Mucosa of rectum (tissue), 2 donors: ENCODE measurements around the gene SORD.
"Not testable (repeated sequence)": the region's sequence is repeated elsewhere in the genome, so short reads cannot be mapped to it uniquely, and the experiment has no call there.

ENCODE experiments used
- H3K27ac ChIP-seq, 2 donors: one replicate each; pipeline ENCODE4 v1.7.0; 2013; ENCODE audit warnings: inconsistent platforms in 2 of 2, low read depth in 2 of 2, low read length in 2 of 2
- H3K27me3 ChIP-seq, 2 donors: one replicate each; pipeline ENCODE4 v1.7.0; 2013; ENCODE audit warnings: low read length in 2 of 2; ENCODE audit not compliant: control insufficient read depth in 2 of 2, insufficient read depth in 2 of 2
- H3K36me3 ChIP-seq, 2 donors: one replicate each; pipeline ENCODE4 v1.7.0; 2013; ENCODE audit warnings: low read length in 2 of 2; ENCODE audit not compliant: control insufficient read depth in 2 of 2, insufficient read depth in 2 of 2
- H3K4me1 ChIP-seq, 2 donors: one replicate each; pipeline ENCODE4 v1.7.0; 2013; ENCODE audit warnings: low read length in 2 of 2, mild to moderate bottlenecking in 1 of 2; ENCODE audit not compliant: control insufficient read depth in 2 of 2, insufficient read depth in 2 of 2
- H3K4me3 ChIP-seq, 2 donors: one replicate each; pipeline ENCODE4 v1.7.0; 2013; ENCODE audit warnings: low read length in 2 of 2
- H3K9ac ChIP-seq, 2 donors: one replicate each; pipeline ENCODE4 v1.7.0; 2013; ENCODE audit warnings: low read length in 2 of 2, low read depth in 1 of 2, mild to moderate bottlenecking in 1 of 2
- H3K9me3 ChIP-seq, 2 donors: one replicate each; pipeline ENCODE4 v1.7.0; 2013; ENCODE audit warnings: low read length in 2 of 2; ENCODE audit not compliant: control insufficient read depth in 2 of 2
- donor health status: healthy.
- donor health status: Normal muscosa, but diverticular disease.

The SORD gene

DNA sequence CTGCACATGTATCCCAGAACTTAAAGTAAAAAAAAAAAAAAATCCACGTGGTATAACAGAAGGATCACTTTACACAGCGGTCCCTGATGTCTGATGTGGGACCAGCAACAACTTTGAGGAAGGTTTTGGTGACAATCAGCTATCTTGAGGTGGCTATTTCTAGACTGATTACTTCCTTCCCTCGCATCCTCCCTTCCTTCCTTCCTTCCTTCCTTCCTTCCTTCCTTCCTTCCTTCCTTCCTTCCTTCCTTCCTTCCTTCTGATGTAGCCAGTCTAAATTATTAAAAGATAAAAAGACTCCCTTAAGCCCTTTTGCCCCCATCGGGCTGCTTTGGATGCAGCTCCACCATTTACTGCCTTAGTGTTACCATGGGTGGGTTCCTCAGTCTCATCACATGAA, 14.9 kb downstream of the SORD start:
- Histone ChIP-seq H3K4me1 (peaks cover 0 to 7% of the 10 kb centered on the region in 2 donors), H3K36me3 (no peaks in the 10 kb centered on the region), H3K4me3 (no peak overlapping the region), H3K27ac (no peak overlapping the region), H3K27me3 (no peaks in the 10 kb centered on the region), H3K9ac (no peak overlapping the region), H3K9me3 (no peaks in the 10 kb centered on the region)

DNA sequence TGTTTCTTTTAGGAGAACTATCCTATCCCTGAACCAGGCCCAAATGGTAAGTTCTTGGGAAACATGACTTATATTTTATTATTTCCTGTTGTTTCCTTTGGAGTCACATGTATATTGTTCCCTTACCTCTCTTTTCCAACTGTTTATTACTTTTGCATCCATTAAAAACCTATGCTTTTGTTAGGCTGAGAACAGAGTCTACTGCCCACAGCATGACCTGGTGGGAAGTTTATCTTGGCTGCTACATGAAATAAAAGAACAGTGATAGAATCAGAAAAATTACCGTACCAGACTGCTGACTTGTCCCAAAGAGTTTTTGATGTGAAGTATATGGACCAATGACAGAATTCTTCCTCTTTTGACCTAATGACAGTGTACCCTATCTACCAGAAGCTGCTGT, 17.4 kb downstream of the SORD start:
- not testable (repeated sequence) for H3K27me3 ChIP-seq, H3K36me3 ChIP-seq, H3K9ac ChIP-seq, H3K4me1 ChIP-seq, H3K9me3 ChIP-seq, H3K27ac ChIP-seq, H3K4me3 ChIP-seq

DNA sequence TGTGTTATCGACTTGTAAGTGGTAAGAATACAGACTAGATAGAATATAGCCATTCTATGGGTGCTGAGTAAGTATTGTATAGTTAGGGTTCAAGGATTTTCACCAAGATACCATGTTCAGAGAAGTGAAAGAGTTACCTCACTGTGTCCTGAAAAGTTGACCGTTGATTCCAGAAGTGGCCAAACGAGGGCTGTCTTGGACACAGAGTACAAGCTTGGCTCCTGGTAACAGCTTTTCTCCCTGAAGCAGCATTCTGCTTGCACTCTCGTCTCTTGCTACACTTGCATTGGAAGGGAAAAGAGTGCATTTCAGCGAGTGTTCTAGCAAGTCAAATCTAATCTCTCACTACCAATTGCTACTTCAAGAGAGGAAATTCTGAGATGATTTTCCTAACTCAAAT, 18.5 kb downstream of the SORD start:
- not testable (repeated sequence) for H3K9me3 ChIP-seq, H3K4me1 ChIP-seq, H3K4me3 ChIP-seq, H3K27me3 ChIP-seq, H3K36me3 ChIP-seq, H3K9ac ChIP-seq, H3K27ac ChIP-seq

GRCh38 chr15:45042859-45043258, 19.9 kb downstream of the SORD start:
- H3K36me3 ChIP-seq, H3K9me3 ChIP-seq, H3K27ac ChIP-seq, H3K4me3 ChIP-seq, H3K27me3 ChIP-seq, H3K4me1 ChIP-seq, H3K9ac ChIP-seq: not testable (repeated sequence)

DNA sequence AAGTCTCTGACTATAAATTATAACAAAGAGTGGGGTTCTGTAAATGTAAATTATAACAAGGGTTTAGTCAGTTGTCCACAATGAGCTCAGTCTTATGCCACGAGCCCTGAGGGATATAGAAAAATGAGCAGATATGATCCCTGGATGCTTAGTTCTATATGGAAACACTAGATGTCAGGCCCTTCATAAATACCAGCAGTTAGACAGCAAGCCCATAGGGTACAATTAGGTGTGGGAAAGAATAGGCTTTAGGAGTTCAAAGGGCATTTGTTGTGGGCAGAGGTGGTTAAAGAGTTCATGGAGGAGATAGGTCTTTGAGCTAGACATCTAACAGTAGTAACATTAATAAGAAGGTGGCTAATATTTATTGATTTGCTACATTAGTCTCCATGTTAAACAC, 21.3 kb downstream of the SORD start:
- not testable (repeated sequence) for H3K4me3 ChIP-seq, H3K9me3 ChIP-seq, H3K4me1 ChIP-seq, H3K9ac ChIP-seq, H3K36me3 ChIP-seq, H3K27ac ChIP-seq, H3K27me3 ChIP-seq

DNA sequence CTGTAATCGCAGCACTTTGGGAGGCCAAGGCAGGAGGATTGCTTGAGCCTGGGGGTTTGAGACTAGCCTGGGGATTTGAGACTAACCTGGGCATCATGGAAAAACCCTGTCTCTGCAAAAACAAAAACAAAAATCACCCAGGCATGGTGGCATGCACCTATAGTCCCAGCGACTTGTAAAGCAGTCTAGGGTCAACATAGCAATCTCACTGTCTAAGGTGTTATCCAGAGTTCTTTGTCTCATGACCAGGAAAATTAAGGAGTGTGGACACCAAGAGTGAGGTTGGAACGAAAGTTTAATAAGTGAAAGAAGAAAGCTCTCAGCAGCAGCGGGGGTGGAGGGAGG, 25.4 kb downstream of the SORD start:
- not testable (repeated sequence) for H3K4me3 ChIP-seq

DNA sequence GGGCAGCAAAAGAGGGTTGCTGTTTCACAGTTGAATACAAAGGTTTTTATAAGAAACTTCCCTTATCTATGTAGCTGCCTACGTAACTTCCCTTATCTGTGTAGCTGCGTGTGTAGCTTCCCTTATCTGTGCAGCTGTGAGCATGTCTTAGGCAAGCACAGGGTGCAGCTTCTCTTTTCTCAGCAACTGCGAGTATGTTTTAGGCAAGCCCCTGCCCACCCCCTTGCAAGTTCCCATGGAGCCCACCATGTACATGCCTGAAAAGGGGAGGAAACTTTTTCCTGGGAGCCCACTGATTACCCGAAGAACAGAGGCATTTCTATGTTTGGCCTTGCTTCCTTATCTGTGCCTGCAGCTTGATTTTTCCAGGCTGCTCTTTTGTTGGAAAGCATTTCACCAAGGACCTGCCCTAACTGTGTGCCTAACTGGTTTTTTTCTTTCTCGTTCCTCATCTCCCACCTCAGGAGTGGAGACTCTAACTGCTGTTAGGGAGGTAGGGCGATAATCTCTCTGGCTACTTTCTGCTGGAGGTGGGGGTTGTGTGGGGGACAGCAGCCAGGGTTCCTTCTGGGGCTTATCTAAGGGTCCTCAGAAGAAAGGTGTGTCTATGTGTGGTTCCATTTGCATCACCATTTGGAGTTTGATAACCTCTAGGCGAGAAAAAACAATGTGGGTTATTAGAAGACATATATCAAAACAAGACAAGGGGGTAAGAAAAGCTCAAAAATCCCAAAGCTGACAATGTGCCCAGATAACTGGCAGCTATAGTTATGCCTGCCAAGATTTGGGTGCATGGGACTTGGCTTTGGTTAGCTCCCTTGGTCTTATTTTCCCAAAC, 26.0 kb downstream of the SORD start:
- peaks cover 0 to 3% of the 10 kb centered on the region in 2 donors for H3K36me3 ChIP-seq
- no peak overlapping the region for H3K9ac ChIP-seq
- H3K9me3 ChIP-seq = no peaks in the 10 kb centered on the region
- H3K4me1 ChIP-seq = peaks cover 0 to 3% of the 10 kb centered on the region in 2 donors
- H3K27ac ChIP-seq = peak overlapping the region in 1 of 2 donors; percentile 56
- no peaks in the 10 kb centered on the region for H3K27me3 ChIP-seq
- H3K4me3 ChIP-seq = peak overlapping the region in 1 of 2 donors; percentile 7

More for the DNA sequence above, 25.4 kb downstream of the SORD start:
- not testable (repeated sequence) for H3K9ac ChIP-seq, H3K36me3 ChIP-seq, H3K9me3 ChIP-seq, H3K4me1 ChIP-seq, H3K27me3 ChIP-seq
- H3K27ac ChIP-seq = peak overlapping the region in 1 of 2 donors; percentile 56

DNA sequence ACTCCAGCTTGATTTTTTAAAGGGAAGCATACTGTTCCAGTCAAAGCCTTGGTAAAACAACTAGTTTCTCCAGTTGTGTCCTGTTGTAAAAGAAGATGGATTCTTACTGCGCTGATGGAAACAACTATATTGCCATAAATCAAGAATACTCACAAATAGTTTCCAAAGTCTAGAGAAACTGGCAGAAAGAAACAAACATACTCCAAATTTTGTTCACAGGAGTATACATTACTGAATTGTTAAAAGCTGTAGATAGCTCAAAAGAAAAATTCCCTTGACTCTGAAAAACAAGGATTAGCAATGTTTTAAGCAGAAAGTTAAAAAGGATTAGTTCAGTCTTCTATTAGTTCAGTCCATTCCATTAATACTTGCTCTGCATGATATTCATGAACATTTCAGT, 27.6 kb downstream of the SORD start:
- no peak overlapping the region for H3K4me3 ChIP-seq
- H3K27me3 ChIP-seq = no peaks in the 10 kb centered on the region
- H3K4me1 ChIP-seq = peaks cover 0 to 3% of the 10 kb centered on the region in 2 donors
- H3K36me3 ChIP-seq = peaks cover 0 to 3% of the 10 kb centered on the region in 2 donors
- no peaks in the 10 kb centered on the region for H3K9me3 ChIP-seq
- H3K9ac ChIP-seq = no peak overlapping the region
- no peak overlapping the region for H3K27ac ChIP-seq

DNA sequence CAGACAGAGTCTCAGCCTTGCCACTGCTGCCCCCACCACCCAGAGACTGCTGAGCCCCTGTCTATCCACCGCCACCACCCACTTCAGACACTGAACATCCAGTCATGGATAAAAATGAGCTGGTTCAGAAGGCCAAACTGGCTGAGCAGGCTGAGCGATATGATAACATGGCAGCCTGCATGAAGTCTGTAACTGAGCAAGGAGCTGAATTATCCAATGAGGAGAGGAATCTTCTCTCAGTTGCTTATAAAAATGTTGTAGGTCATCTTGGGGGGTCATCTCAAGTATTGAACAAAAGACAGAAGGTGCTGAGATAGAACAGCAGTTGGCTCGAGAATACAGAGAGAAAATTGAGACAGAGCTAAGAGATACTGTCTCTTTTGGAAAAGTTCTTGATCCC, 29.7 kb downstream of the SORD start:
- not testable (repeated sequence) for H3K27ac ChIP-seq, H3K9me3 ChIP-seq, H3K4me1 ChIP-seq, H3K27me3 ChIP-seq, H3K4me3 ChIP-seq, H3K36me3 ChIP-seq, H3K9ac ChIP-seq

DNA sequence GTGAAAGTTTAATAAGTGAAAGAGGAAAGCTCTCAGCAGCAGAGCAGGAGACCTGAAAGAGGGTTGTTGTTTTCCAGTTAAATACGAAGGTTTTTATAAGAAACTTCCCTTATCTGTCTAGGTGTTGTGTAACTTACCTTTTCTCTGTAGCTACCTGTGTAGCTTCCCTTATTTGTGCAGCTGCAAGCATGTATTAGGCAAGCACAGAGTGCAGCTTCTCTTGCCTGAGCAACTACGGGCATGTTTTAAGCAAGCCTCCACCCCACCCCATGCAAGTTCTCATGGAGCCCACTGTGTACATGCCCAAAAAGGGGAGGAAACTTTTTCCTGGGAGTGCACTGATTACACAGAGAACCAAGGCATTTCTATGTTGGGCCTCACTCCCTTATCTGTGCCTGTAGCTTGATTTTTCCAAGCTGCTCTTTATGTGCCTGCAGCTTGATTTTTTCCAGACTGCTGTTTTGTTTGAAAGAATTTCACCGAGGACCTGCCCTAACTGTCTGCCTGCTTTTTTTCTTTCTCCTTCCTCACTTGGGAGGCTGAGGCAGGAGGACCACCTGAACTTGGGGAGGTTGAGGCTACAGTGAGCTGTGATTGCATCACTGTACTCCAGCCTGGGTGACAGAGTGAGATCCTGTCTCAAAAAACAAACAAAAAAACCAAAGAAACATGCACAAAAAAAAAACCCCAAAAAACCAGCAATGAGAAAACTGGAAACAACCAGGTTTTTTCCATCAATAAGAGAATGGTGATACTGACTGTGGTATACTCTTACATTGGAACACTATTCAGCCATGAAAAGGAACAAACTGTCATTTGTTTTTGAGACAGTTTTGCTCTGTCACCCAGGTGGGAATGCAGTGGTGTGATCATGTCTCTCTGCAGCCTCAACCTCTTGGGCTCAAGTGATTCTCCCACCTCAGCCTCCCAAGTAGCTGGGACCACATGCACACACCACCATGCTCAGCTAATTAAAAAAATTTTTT, 36.0 kb downstream of the SORD start:
- not testable (repeated sequence) for H3K36me3 ChIP-seq, H3K9ac ChIP-seq, H3K9me3 ChIP-seq, H3K27ac ChIP-seq, H3K4me1 ChIP-seq, H3K4me3 ChIP-seq, H3K27me3 ChIP-seq
